ENCODE data around the gene UNC119B.

The UNC119B gene

DNA sequence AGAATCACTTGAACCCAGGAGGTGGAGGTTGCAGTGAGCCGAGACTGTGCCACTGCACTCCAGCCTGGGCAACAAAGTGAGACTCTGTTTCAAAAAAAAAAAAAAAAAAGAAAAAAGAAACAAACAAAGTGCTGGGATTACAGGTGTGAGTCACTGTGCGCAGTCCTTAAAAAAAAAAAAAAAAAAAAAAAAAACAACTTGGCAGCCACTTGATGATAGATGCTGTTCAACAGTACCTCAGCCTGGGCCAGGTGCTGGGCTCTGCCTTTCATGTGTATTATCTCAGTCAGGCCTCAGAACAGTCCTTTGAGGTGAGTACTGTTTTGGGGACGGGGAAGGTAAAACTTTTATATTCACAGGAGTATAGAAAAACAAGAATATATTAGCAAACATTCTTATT lies 24.9 kb downstream of the UNC119B start:
- Histone ChIP-seq H3K9me3 (no peaks in the 10 kb centered on the region), H3K4me1 (ENCODE audit: control insufficient read depth in 1 of 2, insufficient read depth in 1 of 2, low read depth in 1 of 2, low read length in 1 of 2) (no peaks in the 10 kb centered on the region), H3K36me3 (peaks cover 44% of the 10 kb centered on the region), H3K27me3 (no peaks in the 10 kb centered on the region), H3K4me3 (ENCODE audit: low read depth in 1 of 2, low read length in 1 of 2) (no peak overlapping the region), H3K27ac (no peak overlapping the region)
- TF ChIP-seq, protein P1, sequence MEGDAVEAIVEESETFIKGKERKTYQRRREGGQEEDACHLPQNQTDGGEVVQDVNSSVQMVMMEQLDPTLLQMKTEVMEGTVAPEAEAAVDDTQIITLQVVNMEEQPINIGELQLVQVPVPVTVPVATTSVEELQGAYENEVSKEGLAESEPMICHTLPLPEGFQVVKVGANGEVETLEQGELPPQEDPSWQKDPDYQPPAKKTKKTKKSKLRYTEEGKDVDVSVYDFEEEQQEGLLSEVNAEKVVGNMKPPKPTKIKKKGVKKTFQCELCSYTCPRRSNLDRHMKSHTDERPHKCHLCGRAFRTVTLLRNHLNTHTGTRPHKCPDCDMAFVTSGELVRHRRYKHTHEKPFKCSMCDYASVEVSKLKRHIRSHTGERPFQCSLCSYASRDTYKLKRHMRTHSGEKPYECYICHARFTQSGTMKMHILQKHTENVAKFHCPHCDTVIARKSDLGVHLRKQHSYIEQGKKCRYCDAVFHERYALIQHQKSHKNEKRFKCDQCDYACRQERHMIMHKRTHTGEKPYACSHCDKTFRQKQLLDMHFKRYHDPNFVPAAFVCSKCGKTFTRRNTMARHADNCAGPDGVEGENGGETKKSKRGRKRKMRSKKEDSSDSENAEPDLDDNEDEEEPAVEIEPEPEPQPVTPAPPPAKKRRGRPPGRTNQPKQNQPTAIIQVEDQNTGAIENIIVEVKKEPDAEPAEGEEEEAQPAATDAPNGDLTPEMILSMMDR (IDR thresholded peaks at IDR 0.05): no peak

- Histone ChIP-seq H3K4me1 (ENCODE audit: control insufficient read depth in 1 of 2, insufficient read depth in 1 of 2, low read depth in 1 of 2, low read length in 1 of 2) (no peaks in the 10 kb centered on the region), H3K4me3 (ENCODE audit: low read depth in 1 of 2, low read length in 1 of 2) (no peak overlapping the region), H3K9me3 (no peaks in the 10 kb centered on the region), H3K27me3 (no peaks in the 10 kb centered on the region), H3K27ac (no peak overlapping the region), H3K36me3 (peaks cover 35% of the 10 kb centered on the region)
- TF ChIP-seq, protein P1 (IDR thresholded peaks at IDR 0.05): no peak
Measured at GRCh38 chr12:120736404-120737331, 26.4 kb downstream of the UNC119B start.

GRCh38 chr12:120737557-120738251 lies 27.4 kb downstream of the UNC119B start:
- Histone ChIP-seq H3K27ac (no peak overlapping the region), H3K36me3 (peaks cover 35% of the 10 kb centered on the region), H3K9me3 (no peaks in the 10 kb centered on the region), H3K4me1 (ENCODE audit: control insufficient read depth in 1 of 2, insufficient read depth in 1 of 2, low read depth in 1 of 2, low read length in 1 of 2) (no peaks in the 10 kb centered on the region), H3K27me3 (no peaks in the 10 kb centered on the region), H3K4me3 (ENCODE audit: low read depth in 1 of 2, low read length in 1 of 2) (no peak overlapping the region)
- TF ChIP-seq, protein P1 (IDR thresholded peaks at IDR 0.05): no peak

- Histone ChIP-seq H3K27ac (no peak overlapping the region), H3K9me3 (no peaks in the 10 kb centered on the region), H3K4me1 (ENCODE audit: control insufficient read depth in 1 of 2, insufficient read depth in 1 of 2, low read depth in 1 of 2, low read length in 1 of 2) (no peaks in the 10 kb centered on the region), H3K27me3 (no peaks in the 10 kb centered on the region), H3K4me3 (ENCODE audit: low read depth in 1 of 2, low read length in 1 of 2) (no peak overlapping the region), H3K36me3 (peaks cover 35% of the 10 kb centered on the region)
- TF ChIP-seq, protein P1 (IDR thresholded peaks at IDR 0.05): no peak
Measured at GRCh38 chr12:120738252-120739030, 28.2 kb downstream of the UNC119B start.

DNA sequence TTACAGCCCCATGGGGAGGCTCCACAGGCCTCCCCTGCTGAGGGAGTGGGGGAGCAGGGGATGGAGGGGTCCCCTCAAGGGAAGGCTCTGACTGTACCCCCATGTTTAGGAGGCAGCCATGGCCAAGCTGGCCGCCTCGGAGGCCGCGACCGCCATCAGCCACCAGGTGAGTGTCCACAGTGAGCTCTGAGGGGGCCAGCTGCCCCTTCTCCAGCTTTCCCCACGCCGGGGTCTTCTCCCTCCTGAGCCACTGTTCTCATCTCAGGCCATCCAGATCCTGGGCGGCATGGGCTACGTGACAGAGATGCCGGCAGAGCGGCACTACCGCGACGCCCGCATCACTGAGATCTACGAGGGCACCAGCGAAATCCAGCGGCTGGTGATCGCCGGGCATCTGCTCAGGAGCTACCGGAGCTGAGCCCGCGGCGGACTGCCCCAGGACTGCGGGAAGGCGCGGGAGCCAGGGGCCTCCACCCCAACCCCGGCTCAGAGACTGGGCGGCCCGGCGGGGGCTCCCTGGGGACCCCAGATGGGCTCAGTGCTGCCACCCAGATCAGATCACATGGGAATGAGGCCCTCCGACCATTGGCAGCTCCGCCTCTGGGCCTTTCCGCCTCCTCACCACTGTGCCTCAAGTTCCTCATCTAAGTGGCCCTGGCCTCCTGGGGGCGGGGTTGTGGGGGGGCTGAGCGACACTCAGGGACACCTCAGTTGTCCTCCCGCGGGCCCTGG lies 28.9 kb downstream of the UNC119B start:
- peaks cover 35% of the 10 kb centered on the region for H3K36me3 ChIP-seq
- TF ChIP-seq, protein P1 (IDR thresholded peaks at IDR 0.05): no peak
- no peaks in the 10 kb centered on the region for H3K9me3 ChIP-seq
- no peaks in the 10 kb centered on the region for H3K27me3 ChIP-seq
- H3K4me1 ChIP-seq (ENCODE audit: control insufficient read depth in 1 of 2, insufficient read depth in 1 of 2, low read depth in 1 of 2, low read length in 1 of 2): no peaks in the 10 kb centered on the region
- no peak overlapping the region for H3K27ac ChIP-seq
- no peak overlapping the region for H3K4me3 ChIP-seq (ENCODE audit: low read depth in 1 of 2, low read length in 1 of 2)
